HG03565 (cell line): Measurements from ENCODE around the gene CNTNAP2.
A peak's percentile ranks its signal among the peaks of the same experiment; 100 is the strongest.

Experiments used
- ATAC-seq: cut with Tn5 transposase; IDR thresholded peaks from one replicate; pipeline ENCODE4 v1.9.1; 2021; ENCODE audit warnings: mild to moderate bottlenecking, moderate library complexity; ENCODE audit not compliant: unreplicated experiment

Gene CNTNAP2

DNA sequence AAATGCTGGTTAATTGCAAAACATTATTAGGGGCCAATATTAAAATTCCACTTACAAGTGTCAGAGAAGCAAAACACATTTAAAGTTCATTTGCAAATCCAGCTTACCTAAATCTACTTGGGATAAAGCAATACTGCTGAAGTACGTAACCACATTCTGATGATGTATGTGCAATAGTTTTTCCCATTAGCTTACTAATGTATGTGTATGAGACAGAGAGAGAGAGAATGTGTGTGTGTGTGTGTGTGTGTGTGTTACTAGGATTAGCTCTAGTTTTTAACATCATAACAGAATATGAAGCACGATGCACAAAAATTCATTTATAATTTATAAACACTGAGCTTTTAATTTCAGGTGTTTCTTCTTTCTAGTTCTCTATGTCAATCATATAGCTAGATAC is 1399.8 kb downstream of the CNTNAP2 start:
- no peak for ATAC-seq

DNA sequence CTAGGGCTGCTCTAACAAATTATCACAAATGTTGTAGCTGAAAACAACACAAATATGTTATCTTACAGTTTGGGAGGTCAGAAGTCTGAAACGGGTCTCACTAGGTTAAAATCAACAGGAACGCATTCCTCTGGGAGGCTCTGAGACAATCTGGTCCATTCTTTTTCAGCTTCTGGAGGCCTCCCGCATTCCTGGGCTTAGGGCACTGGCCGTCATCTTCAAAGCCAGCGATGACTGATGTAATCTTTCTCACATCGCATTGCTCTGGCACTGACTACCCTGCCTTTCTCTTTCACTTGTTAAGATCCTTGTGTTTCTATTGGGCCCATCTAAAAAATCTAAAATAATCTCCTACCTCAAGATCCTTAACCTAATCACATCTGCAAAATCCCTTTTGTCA is 1402.5 kb downstream of the CNTNAP2 start:
- no peak for ATAC-seq

DNA sequence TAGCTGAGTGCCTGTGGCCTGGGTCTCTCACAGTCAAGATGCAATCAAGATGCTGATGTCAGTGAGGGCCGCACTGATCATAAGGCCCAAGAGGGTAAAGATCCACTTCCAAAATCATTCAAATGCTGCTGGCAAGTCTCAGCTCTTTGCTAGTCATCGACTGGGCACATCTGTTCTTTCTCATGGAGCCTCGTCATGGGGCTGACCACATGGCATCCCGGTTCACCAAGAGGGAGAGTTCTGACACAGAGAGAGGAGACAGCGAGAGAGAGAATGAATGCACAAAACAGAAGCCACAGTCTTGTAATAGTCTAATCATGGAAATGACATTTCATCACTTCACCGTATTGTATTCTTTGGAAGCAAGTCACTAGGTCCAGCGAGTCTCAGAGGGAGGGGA is 1406.5 kb downstream of the CNTNAP2 start:
- no peak for ATAC-seq

DNA sequence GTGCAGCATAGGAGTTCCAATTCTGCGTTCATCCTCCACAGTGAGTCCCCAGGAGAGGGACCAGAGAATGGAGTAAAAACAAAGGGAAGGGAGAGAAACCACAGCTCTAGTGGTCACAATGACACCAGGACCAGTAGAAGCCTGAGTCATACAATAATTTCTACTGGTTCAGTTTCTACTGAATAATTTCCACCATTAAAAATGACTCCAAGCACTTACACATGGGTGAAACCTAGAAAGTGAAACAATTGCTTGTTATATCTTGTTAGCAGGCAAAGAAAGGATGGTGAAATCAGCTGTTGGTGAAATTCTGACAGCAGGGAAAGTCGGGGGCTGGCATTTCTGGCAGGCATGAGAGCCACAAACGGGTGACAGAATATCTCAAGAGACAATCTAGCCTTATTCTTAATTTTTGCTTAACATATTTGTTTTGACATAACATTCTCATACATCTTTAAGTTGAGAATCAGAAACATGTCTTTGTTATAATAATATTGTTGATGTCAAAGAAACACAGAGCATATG is 1408.2 kb downstream of the CNTNAP2 start:
- ATAC-seq = no peak

DNA sequence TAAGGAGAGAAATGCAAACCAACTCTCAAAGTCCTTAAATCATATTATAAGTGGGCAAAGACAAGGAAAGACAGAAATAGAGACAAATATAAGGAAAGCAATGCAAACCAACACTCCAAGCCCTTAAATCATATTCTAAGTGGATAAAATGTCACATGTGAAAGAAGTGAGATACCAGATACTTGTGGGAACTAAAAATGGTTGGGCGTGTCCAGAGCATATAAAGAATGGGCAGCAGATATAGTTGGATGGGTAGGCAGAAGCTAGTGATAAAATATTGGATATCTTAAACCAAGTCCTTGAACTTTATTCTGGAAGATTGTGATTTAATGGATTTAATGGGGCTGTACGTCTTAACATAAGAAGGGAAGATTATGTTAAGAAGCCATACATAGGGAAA is 1408.7 kb downstream of the CNTNAP2 start:
- ATAC-seq = no peak

DNA sequence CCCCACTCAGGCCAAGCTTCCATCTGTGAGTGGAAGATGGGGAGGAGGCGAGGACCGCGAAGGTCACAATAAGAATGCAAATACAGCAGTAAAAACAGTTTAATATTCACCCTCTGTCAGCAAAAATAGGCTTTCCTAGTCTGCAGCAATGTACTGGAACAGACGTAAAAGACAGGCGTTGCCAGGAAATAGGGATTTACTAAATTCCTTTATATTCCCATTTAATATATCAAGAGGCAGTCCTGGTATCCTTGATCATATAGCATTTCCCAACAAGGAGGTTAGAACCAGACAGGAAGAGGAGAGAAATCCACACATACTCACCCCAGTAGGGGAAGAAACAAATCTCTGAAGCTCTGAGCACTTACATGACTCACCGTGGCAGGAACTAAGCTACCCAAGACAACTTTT is 1419.1 kb downstream of the CNTNAP2 start:
- ATAC-seq = no peak

DNA sequence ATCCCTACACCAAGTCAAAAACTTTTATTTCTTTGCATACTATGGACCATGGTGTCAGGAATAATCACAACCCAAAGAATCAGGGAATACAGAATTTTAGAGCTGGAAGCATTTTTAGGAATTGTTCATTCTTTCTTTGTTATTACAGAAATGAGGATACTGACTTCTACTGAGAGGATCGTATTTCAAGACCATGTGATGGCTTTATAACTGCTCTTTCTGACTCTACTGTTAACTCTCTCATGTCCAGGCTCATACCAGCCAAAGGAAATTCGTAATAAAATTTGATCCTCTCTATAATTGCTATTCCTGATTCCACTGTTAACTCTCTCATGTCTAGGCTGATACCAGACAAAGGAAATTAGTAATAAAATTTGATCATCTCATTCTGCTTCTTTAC is 1423.1 kb downstream of the CNTNAP2 start:
- no peak for ATAC-seq

DNA sequence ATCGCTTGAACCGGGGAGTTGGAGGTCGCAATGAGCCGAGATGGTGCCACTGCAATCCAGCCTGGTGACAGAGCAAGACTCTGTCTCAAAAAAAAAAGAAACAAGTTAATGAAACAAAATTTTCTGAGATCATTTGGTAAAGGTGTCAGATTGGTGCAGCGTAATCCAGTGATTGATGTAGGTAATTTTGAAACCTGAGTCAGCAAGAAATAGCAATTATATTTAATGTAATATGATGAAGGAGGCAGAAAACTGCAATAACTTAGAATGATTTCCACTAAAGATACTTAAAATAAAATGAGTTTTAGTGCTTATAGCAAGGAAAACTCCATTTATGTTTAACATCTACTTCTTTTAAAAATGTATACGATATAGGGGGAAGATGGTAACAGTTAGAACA is 1424.1 kb downstream of the CNTNAP2 start:
- no peak for ATAC-seq

DNA sequence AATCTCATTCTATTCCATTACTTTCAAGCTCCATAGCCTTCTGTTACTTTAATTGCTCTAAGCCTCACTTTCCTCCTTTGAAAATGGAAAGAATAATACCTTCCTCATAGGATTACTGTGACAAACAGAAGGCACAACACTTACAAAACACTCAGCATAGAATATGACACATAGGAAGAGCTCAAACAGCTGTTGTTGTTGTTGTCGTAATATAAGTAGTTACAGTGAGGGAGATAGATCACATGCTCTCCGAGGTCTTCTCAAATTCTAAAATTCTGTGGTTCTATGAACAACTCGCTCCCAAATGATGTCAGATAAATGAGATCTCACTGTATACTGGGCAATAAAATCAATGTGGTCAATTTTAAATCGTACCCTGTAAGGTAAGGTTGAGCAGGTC is 1424.7 kb downstream of the CNTNAP2 start:
- ATAC-seq = no peak

DNA sequence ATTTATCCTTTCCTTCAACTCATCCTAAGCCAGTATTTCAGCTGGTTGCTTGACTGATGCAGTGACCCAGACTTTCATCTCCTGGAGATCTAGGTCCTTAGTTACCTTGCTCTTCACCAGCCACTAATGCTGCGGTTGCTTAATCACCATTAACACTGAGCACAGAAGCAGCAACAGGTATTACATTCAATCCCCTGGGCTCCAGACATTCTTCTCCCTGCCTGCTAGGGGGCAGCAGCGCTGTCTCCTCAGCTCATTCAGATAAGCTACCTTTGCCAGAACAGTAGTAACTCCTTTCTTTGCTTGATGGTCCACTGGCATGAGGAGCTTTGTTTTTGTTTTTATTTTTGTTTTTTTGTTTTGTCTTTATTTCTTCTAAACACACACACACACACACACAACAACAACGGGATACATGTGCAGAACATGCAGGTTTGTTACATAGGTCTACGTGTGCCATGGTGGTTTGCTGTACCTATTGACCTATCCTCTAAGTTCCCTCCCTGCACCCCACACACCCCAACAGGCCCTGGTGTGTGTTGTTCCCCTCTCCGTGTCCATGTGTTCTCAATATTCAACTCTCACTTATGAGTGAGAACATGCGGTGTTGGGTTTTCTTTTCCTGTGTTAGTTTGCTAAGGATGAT is 1430.8 kb downstream of the CNTNAP2 start:
- ATAC-seq = peak; percentile 69

DNA sequence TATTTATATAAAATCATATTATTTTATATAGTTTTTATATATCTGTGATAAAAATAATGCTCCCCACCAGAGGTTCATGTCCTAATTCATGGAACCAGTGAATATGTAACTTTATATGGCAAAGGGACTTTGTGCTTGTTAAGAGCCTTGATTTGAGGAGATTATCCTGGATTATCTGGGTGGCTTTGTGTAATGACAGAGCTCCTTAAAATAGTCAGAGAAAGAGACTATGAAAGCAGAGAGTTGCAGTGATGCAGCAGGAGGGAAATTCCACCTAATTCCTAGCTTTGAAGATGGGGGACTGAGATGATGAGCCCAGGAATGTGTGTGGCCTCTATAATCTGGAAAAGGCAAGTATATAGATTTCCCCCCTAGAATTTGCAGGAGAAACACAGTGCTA is 1439.7 kb downstream of the CNTNAP2 start:
- ATAC-seq = no peak

DNA sequence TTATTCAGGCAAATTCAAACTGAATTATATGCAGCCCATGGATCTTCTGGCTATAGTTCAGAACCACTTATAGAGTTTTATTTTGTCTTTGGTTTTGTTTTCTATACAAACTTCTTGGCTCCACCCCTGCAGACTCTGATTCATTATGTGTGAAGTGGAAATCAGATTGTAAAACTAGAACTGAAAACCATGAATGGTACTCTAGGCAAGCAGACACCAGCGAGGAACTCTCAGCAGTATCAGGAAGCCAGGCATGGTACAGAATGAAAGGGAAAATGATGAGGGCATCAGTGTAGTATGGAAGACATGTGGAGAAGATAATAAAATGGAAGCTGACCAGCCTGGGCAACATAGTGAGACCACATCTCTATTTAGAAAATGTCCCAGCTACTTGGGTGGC is 1447.1 kb downstream of the CNTNAP2 start:
- no peak for ATAC-seq

DNA sequence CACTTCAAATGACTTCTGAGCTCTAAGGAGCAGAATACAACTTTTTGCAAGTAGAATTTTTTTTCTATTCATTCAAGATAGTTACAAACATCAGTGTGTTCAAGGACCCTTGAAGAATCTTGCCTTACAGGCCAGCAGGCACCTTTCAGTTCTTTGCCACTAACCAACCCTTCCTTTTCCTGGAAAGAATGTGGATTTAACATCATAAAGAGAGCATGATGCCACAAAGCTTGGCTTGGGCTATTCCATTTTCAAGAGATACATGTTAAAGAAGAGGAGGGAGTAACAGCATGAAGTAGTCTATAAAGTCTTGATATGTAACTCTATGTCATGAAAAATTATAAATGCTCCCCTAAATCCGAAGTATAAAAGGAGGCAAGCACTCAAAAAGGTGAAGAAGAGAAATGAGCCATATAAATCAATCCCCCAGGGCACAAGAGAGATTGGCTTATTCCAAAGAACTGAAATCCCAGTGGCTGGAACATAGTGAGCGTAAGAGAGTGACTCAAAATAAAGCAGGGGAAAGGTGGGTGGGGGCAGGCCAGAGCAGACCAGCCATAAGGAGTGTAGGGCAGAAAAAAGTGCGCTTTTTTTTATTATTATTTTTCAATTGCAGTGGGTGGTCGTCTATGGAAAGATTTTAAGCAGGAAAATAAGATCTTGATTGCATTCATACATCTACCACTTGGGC is 1448.3 kb downstream of the CNTNAP2 start:
- no peak for ATAC-seq

DNA sequence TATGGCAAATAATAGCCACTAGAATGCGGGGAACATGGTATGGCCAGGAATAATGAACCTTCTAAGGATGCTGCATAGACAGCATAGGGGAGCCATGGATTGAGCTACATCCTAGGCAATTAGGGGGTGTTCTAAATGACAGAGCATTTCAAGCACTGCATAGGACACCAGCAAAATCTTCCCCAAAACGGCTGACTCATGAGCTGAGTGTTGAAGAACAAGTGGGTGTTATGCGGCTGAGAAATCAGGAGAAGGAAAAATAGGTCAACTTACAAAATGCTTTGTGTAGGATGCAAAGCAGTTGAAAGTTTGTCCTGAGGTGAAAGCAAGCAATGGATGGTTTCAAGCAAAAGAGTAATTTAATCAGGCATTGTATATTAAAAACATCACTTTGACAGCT is 1450.4 kb downstream of the CNTNAP2 start:
- no peak for ATAC-seq

DNA sequence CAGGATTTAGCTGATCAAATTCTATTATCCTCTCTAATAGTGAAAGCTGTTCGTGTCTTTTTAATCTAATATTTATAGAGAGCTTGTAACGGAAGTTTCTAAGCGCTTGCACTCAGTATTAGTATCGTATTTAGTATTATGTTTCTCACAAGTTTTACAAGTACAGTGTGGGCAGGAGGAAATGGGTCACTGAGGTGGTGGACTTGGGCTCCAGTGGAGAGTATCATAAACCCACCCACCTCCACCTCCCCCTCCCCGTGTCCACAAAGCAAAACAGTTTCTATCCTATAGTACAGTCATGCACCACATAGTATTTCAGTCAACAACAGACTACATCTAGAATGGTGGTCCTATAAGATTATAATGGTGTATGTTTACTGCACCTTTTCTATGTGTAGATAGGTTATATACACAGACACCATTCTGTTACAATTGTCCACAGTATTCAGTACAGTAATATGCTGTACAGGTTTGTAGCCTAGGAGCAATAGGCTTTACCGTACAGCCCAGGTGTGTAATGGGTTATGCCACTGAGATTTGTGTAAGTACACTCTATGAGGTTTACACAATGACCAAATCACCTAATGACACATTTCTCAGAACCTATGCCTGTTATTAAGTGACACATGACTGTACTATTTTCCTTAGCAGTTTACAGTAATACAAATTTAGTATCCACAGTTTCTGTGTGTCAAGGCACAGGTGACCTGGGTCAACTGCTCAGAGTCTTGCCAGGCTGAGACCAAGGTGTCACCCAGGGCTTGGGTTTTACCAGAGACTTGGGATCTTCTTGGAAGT is 1452.7 kb downstream of the CNTNAP2 start:
- ATAC-seq = no peak

DNA sequence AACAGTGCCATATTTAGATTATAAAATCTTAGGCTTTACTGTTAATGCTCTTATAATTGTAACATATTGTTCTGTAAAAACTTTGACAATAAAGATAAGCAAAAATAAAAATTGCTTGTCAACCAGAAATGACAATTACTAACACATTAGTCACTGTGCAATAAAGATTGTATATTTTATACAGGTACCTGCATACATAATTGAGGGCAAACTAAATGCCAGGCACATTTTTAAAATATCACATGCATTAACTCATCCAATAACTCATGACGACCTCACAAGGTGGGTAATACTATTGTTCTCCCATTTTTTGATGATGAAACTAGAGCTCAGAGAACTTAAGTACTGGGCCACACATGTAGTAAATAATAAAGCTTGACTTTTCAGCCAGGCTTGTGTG is 1453.8 kb downstream of the CNTNAP2 start:
- no peak for ATAC-seq

DNA sequence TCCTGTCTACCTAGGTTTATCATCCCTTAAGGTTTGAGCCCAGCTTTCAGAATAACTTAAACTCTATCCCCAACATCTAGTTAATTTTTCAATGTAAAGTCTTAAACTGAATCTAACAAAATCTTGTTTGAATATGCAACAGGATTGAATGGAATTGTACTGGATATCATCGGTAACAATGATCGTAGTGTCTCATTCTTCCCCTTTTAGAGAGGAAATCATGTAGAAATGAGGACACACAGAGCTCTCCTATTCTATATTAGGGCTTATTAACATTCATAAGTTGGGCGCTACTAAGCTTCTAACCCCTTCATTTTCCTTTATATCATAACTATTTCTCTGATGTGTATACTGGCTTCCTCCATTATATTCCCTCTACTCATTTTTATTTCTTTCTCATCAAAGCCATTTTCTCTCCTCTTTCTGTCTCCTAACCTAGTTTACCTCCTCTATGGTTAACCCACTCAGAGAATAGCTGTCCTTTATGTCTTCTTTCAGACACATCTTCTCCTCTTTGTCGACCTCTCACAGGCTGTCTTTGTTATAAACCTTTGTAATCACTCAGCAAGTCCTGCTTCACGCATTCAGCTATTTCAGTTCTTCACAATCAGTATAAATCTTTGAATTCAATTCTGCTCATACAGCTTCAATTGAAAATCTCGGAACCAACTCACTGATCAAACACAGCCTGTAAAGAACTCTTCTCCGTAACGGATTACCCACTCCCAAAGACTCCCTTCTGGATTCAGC is 1455.0 kb downstream of the CNTNAP2 start:
- ATAC-seq = no peak

DNA sequence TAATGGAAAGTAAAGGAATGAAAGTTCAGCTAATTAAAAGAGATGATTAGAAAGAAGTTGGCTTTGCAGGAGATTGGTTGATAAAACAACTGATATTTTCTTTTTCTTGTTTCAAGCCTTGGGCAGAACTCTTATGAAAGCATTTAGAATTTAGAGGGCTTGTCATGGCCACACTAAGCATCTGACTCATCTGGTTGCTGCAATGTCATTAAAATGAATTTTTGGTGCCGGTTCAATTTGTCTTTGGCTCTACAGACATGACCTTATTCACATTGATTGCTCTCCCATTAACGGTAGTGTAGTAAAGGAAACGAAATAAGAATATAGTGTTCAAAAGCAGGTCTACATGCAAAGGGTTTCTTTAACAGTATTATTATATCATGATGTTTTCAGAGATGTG is 1461.6 kb downstream of the CNTNAP2 start:
- no peak for ATAC-seq

DNA sequence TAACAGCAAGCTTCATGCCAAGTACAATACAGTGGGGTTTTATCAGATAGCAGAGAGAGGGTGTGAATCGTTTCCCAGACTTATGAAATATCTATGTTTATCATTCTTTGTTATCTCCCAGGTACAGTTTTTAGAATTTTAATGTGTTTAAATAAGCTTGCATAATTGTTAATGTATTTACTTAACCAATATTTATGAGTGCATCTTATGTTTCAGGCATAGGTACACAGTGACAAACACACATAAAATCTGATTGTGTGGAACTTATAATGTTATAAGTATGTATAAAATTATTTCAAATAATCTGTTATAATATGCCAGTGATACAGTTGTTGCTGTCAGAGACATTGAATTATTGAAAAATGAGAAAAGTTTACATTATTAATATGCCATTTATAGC is 1462.5 kb downstream of the CNTNAP2 start:
- no peak for ATAC-seq

DNA sequence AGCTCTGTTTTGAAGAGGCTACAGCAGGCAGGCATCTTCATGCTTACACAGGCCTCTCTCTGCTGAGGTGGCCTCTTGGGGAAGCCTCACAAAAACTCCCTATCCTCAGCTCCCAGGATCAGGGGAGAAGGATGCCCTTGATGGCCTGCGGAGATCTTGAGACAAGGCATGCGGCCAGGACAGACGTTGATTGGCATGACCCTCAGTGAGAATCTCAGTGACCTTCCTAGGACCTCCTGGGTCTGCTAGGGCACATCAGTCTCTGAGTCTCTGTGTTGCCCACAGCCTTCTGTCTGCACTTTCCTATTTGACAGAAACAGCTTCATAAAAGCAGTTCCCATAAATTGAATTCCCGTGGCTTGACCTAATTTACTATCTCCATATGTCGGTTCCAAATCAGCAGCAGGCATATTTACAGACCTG is 1468.2 kb downstream of the CNTNAP2 start:
- no peak for ATAC-seq

DNA sequence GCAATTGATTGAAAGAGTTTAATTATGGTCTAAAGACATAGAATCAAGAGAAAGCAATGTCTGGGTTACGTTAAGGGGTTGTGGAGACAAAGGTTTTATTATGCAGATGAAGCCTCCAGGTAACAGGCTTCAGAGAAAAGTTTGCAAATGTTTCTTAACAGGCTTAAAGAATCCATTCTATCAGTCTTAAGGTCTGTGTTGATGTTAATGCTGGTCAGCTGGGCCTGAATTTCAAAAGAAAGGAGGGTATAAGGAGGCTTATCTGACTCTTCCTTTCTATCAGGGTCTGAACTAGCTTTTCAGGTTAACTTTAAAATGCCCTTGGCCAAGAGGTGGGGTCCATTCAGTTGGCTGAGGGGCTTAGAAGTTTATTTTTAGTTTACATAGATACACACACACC is 1469.5 kb downstream of the CNTNAP2 start:
- no peak for ATAC-seq
